ENCODE results near the gene SCN1A.

- TF ChIP-seq CTCF (IDR thresholded peaks at IDR 0.05) (no peak), POLR2A (IDR thresholded peaks at IDR 0.05) (no peak)
These were observed 113.9 kb downstream of the SCN1A start for GRCh38 chr2:166013878-166014277.

Data from testis (tissue), 2 donors.